Effector CD4-positive, alpha-beta T cell (primary cell): Measurements from ENCODE around the gene KIF16B.
A peak's percentile ranks its signal among the peaks of the same experiment; 100 is the strongest.
"Not testable (repeated sequence)": the region's sequence is repeated elsewhere in the genome, so short reads cannot be mapped to it uniquely, and the experiment has no call there.

Experiments used
- DNase-seq: peaks from one replicate; pipeline ENCODE4 v3.0.0-alpha.2; 2020

The KIF16B gene

DNA sequence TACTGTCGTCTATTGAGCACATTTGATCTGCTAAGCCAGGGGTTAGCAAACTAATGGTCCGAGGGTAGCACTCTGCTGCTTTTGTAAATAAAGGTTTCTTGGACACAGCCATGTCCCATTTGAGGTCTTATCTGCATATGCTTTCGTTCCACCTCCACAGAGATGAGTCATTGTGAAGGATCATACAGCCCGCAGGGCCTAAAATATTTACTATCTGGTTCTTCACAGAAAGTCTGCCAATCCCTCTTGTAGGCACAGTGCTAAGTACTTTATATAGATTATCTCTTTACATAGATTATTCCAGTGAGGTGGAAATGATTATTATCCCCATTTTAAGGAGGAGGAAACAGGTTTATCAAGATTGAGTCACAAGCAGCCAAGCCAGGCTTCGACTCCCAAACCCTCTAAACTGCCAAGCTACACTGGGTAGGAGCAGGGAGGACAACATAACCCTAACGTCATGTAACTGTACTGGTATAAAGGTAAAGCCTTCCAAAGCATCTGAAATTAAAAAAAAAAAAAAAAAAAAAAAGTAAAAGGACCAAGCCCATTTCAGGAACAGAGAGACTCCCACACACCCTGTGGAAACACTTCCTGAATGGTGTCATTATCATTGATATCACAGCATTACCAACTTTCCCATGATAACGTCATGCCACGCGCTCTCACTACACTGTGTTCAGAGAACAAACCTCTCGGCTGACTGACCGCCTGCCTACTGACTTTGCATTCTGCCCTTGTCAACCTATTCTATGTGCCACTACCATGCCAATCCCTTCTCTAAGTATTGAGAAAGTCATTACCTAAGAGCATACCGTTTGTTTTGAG lies 101.0 kb downstream of the KIF16B start:
- no peak for DNase-seq

GRCh38 chr20:16469395-16469905 lies 103.8 kb downstream of the KIF16B start:
- no peak for DNase-seq

DNA sequence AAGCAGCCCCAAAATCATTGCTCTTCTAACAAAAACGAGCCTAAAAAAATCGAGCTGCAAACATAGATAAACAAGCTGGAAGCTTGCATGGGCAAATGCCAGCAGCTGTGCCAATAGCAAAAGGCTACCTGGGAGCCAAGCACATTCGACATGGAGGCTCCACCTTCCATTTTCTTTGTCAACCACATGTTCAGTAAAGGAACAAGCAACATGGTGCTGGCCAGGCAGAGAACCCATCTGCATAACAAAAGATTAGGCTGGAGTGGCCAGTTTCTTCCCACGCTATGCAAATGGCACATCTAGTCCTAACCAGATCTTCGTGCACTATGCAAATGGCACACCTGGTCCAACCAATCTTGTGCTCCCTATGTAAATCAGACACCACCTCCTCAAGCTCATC lies 110.5 kb downstream of the KIF16B start:
- DNase-seq: no peak

DNA sequence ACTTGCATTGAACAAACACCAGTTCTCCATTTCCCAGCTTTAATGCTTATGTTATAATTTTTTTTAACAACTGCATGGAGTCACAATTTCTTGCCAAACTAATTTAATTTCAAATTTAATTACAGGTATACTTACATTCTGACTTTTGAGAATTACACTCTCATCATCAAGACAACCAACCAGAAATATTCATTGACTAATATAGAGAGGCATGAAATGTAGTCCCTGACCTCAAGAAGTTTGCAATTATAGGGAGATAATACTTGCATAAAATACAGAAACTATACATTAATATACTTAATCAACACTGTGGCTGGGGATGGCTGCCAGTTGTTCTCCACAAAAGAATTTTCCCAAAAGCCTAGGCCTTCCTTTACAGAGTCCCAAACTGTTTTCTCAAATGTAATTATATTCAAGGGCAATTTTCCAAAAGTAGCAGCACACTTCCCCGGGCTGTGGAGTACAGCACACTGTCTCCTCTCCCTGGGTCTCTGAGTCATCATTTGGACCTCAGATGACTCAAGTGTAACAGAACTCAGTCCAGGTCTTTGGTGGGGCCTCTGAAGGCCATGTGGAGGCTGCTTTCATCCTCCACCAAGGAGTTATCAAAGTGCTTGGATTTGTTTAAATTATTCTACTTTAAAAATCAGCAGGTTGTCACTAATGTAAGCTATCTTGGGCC lies 114.1 kb downstream of the KIF16B start:
- DNase-seq: no peak

GRCh38 chr20:16457514-16457913 lies 115.7 kb downstream of the KIF16B start:
- no peak for DNase-seq

DNA sequence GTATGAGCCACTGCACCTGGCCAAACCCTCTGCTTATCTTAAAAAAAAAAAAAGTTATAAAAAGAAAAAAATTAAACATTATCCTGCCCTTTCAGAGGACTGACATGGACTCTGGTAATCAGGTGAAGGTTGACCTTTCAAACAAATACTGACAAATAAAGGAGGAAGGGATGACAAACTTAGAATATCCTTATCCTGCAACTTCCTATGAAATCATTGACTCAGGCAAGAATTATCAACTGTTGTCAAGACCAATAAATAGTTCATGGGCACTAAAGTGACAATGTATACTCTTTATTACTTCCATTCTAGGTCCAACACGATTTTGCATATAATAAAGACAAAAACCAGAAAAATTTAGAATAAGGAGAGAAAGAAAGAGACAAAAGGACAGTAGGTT lies 117.9 kb downstream of the KIF16B start:
- DNase-seq: no peak

DNA sequence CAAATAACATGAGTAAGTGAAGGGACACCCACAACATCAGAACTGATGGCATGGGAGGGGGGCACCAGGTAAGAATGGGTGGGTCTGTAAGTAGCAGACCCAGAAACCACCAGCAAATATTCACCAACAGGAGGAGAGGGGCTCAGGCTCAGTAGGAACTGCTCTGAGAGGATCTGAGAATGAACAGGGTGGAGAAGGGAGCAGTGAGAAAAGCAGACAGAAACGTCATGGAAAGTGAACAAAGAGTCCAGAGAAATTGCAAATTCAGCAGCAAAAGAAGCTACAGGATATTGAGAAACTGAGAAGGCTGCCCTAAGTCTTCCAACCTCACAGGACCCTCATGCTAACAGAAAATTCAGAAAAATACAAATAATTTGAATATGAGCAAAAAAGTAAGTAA lies 121.3 kb downstream of the KIF16B start:
- DNase-seq: no peak

DNA sequence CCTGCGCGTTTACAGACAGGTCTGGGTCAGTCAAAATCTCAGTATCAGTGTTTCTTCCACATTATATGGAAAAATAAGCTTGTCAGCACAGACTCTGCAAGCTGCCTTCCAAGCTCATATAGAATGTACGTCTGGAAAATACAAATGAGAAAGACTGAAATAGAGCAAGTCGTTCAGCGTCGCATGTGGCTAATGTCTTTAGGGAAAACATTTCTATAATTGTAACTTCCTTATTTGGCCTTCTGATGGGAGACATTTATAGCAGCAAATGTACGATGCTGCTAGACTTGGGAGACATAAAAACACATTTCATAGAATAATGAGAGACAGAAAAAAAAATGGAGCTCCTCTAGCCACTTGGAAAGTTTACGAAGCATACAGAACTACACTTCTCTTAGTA lies 122.2 kb downstream of the KIF16B start:
- DNase-seq: no peak

GRCh38 chr20:16446991-16447390 lies 126.3 kb downstream of the KIF16B start:
- no peak for DNase-seq

DNA sequence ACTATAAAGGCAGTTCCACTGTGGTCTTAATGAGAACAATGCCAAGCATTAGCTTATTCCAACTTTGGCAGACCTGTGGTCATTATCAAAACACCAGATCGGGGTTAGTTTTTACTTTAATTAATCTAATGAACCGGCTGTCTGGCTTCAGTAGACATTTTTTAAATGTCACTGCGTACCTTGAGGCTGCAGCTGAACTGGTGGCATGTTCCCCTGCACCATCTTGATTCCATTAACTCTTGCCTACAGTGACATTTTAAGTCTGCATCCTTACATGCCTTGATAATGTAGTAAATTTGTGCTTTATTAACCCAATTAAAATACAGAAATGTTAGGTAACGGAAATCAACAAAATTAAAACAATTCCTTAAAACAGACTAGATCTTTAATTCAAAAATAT lies 127.0 kb downstream of the KIF16B start:
- no peak for DNase-seq

DNA sequence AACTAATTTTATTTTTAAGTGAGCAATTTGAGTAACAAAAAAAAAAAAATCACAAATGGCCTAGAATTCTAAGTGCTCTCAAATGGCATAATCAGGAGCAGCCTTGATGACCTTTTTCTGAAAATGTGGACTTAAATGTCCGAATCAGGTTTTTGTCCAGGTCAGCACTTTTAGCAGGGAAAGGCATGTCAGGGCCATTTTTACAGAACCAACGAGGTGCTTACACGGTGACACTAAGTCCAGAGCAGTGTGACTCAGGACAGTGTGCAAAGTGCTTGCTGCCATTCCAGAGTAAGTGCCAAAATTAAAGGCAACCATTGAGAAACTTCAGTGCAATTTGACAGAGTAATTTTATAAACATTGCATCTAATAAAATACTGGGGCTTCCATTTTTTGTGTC lies 127.8 kb downstream of the KIF16B start:
- no peak for DNase-seq

DNA sequence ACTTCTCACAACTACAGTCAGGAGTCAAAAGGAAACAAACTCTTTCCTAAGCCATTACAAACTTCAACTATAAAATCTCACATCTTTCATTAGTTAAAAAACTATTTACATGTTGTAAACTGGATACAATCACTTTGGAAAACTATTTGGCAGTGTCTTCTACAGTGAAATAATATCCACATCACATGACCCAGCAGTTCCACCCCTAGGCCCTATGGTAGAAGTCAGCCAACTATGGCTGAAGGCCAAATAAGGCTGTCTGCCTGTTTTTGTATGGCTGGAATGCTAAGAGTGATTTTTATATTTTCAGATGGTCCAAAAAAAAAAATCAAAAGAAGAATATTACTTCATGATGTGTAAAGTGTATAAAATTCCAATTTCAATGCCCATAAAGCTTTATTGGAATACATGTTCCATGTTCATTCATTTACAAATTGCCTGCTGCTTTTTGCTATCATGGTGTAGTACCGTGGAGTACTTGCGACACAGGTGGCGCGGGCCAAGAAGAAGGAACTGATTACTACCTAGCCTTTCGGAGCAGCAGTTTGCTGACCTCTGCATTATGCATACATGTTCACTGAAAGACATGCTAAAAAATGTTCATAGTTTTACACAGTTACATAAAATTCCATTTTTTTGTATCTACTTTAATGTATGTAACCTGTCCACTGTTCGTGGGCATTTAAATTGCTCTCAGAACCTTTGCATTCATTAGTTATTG lies 129.0 kb downstream of the KIF16B start:
- no peak for DNase-seq

DNA sequence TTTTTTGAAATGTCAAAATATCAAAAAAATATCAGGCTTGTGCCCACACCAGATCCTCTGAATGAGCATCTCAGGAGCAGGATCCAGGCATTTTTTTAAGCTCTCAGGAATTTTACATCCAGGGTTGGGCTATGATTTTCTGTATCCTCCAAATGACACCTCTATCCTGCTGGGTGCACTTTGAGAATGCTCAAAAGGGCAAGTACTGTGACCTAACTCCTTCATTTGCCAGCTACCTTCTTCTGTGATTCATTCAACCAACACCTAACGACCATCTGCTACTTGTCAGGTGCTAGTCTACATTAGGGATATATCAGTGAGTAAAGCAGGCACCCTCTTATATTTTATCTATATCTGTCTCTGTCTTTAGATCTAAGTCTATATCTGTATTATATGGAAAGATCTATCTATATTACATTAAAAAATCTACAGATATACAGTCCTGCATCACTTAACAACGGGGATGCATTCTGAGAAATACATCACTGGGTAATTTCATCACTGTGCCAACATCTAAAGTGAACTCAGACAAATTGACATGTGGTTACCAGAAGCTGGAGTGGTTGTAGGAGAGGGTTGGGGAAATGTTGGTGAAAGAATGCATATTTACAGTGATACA lies 131.6 kb downstream of the KIF16B start:
- DNase-seq: no peak

DNA sequence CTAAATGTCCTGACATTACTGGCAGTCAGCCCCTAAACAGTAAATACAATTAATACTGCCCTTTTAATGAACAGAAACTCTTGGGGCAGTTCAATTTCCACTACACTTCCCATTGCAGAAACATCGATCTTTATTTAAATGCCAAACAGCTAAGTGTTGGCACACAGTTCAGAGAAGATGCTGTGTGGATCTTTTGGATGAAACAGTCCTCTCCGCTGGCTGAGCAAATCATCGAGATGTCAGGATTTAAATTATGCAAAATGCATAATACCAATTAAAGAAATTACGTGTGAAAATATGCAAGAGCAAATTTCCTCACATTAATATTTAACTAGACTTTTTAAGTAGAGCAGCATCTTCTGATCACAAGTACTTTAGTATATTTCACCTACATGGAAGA lies 132.6 kb downstream of the KIF16B start:
- DNase-seq: no peak

DNA sequence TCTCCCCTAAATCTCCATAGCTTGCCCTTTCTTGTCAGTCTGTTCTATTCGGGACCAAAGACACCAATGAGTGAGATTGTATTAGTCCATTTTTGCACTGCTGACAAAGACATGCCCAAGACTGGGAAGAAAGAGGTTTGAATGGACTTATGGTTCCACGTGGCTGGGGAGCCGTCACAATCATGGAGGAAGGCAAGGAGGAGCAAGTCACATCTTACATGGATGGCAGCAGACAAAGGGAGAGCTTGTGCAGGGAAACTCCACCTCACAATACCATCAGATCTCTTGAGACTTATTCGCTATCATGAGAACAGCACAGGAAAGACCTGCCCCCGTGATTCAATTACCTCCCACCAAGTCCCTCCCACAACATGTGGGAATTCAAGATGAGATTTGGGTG lies 133.7 kb downstream of the KIF16B start:
- DNase-seq: not testable (repeated sequence)

- DNase-seq: no peak
Measured at GRCh38 chr20:16438100-16438499, 135.1 kb downstream of the KIF16B start.

DNA sequence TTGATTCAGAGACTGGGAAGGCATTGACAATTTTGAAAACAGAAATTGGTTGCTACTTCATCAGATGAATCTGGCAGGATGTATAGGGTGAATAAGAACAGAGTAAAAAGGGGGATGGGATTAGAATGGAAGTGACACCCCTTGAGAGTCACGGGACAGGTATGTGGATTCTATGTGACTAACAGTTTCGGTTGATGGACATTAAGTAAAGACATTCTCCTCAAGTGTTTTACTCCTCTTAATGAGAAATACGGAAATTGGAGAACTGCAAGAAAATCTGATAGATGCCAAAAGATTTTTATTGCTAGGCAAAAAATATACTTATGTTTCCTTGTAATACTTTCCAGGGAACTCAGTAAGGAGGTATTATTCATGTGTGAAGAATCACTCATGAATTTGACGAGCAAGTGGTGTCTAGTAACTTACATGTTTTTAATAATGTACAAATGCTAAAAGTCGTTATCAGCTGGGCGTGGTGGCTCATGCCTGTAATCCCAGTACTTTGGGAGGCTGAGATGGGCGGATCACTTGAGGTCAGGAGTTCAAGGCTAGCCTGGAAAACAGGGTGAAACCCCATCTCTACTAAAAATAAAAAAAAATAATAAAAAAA lies 135.8 kb downstream of the KIF16B start:
- DNase-seq: no peak

DNA sequence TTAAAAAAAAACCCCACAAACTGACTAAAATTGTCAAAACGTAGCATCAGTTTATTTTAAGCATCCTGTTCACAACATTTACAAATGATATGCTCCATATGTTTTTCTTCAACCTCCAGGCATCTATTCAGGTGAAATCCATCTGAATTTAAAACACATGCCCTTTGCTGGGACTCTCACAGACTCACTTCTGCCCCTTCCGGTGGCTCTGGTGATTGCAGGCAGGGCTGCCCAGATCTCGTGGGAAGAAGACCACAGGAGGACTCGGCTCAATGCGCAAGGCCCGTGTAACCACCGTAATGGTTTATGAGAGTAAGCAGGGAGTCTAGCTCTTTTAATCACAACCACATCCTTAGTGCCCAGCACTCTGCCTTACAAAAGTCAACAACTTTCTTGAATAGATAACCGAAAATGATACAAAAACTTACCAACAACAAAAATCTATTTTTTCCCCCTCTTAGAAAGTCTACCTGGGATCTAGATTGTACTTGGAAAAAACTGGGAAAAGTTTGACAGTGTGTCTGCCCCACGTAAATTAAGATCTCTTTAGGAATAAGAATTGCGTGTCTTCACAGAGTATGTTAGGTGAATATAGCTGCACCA lies 139.1 kb downstream of the KIF16B start:
- DNase-seq: peak; percentile 3

DNA sequence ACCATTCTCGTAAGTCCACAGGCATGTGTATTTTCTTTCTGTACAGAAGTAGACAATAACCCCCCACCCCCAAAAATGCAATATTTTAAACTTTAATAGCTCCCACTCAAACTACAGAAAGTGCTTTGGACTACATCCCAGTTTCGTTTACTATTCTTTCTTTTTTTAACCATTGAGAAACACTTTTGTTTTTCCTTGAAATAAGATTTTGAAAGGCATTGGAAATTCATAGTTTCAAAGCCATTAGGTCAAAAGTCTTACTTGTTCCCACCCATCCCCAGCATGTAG lies 140.0 kb downstream of the KIF16B start:
- DNase-seq: no peak

- DNase-seq: no peak
Measured at GRCh38 chr20:16432466-16433292, 140.6 kb downstream of the KIF16B start.

DNA sequence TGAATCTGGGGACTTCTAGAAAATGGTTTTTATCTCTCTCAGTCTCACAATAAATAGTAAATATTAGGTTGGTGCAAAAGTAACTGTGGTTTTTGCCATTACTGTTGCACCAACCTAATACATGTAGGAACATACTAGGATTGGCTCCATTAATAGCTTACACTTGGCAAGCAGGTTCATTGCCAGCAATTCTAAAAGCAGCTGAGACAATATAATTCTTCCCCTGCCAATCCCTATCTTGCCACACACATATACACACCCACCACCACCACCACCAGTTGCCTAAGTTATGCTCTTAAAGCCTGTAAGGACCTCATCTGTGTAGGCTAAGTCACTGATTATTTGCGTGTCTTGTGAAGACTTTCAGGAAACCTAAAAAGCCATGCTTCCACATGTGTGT lies 145.1 kb downstream of the KIF16B start:
- no peak for DNase-seq

DNA sequence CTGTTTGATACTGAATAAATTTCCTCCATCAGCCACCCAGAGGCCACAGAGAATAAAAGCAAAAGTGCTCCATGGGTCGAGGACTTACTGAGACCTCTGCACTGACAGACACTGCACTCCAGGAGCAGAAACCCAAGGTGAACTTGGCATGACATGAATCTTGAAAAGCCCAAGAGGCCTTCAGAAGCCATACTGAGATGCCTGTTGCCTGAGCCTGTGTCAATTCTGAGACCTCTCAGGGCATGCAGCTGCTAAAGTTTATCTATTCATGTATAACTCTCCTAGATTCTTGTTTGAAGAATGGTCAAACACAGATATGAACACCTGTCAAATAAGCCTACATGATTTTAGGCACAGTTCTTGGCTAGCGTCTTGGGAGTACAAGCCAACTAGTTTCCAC lies 145.7 kb downstream of the KIF16B start:
- no peak for DNase-seq
